Transverse colon (tissue), 4 donors: ENCODE data around the gene ANTKMT. TPM values are rescaled to one million over a fixed set of nuclear protein-coding genes. Genes with fewer than 3 reads are reported as not detected.

Experiments
- DNase-seq: peaks from one replicate; pipeline ENCODE4 v3.0.0-alpha.2; 2019
- H3K27ac ChIP-seq, 4 donors: fragments of 200-600 bp; sonication (generic); 2 replicates each; pipeline ENCODE4 v1.5.1; 2016 to 2018; ENCODE audit warnings: inconsistent platforms in 4 of 4
- H3K27me3 ChIP-seq: fragments of 200-600 bp; sonication (generic); 2 replicates; pipeline ENCODE4 v1.5.1; 2017; ENCODE audit warnings: inconsistent platforms
- H3K36me3 ChIP-seq, 4 donors: fragments of 200-600 bp; sonication (generic); 2 replicates each; pipeline ENCODE4 v1.5.1; 2017 to 2019; ENCODE audit warnings: inconsistent platforms in 4 of 4
- H3K4me1 ChIP-seq, 4 donors: fragments of 200-600 bp; sonication (generic); 2 replicates each; pipeline ENCODE4 v1.5.1; 2017 to 2020; ENCODE audit warnings: inconsistent platforms in 4 of 4
- H3K4me3 ChIP-seq, 4 donors: fragments of 200-600 bp; sonication (generic); 1 replicate in 1 of 4; 2 replicates in 3 of 4; pipeline versions ENCODE4 v1.5.1 to v1.6.1; 2017 to 2019; ENCODE audit warnings: inconsistent platforms in 4 of 4
- H3K9me3 ChIP-seq, 2 donors: fragments of 200-600 bp; sonication (generic); 2 replicates each; pipeline ENCODE4 v1.5.1; 2017 to 2019; ENCODE audit warnings: inconsistent platforms in 2 of 2
- CTCF ChIP-seq, 5 experiments: fragments of 200-600 bp in 3 of 5; fragments of 450-650 bp in 2 of 5; sonication (generic) in 3 of 5; IDR thresholded peaks; 1 replicate in 2 of 5; 2 replicates in 3 of 5; pipeline ENCODE4 v1.5.1; 2016 to 2017; ENCODE audit warnings: antibody characterized with exemption in 5 of 5, inconsistent platforms in 3 of 5, mild to moderate bottlenecking in 2 of 5, moderate library complexity in 1 of 5
- EP300 ChIP-seq: sonication (generic); formaldehyde crosslinking; IDR thresholded peaks from one replicate; pipeline ENCODE4 v1.6.1; 2017; ENCODE audit warnings: antibody characterized with exemption, low read depth
- POLR2A ChIP-seq: fragments of 450-650 bp; IDR thresholded peaks from one replicate; pipeline ENCODE4 v1.6.1; 2016; ENCODE audit warnings: antibody characterized with exemption, mild to moderate bottlenecking, moderate library complexity
- POLR2AphosphoS5 ChIP-seq, 3 donors: sonication (generic); formaldehyde crosslinking; IDR thresholded peaks; one replicate each; pipeline ENCODE4 v1.6.1; 2016; ENCODE audit warnings: antibody characterized with exemption in 3 of 3
- WGBS, 2 donors: methylation state at CpG; one replicate each; pipeline ENCODE4 v1.1.5; 2018; ENCODE audit warnings: low coverage in 1 of 2; 5-methylcytosine and 5-hydroxymethylcytosine counted together
- in situ Hi-C, 4 donors: fragments of 200-750 bp; cut with MboI; loops; one replicate each; pipeline versions ENCODE4 v1.15.0 to v1.15.1; 2017; ENCODE audit warnings: low sequenced_read_pairs in 3 of 4, low pct_ligation_motif_present in 1 of 4, low pct_unique_long_range_greater_than_20kb in 1 of 4
- intact Hi-C: fragments of 100-400 bp; cut with DNase I; formaldehyde crosslinking; loops from one replicate; pipeline ENCODE4 v1.15.1; 2023; ENCODE audit warnings: low total_unique reads
- total RNA-seq, 4 donors: library from RNA; depleted of rRNA; stranded (reverse); fragments of >200 nt; gene quantifications; one replicate each; pipeline ENCODE4 v1.1.0, GENCODE V29; 2016

ANTKMT gene
- total RNA-seq, 4 donors from 2014 or later = 19.7 to 53.0 (median 38.2) TPM

DNA sequence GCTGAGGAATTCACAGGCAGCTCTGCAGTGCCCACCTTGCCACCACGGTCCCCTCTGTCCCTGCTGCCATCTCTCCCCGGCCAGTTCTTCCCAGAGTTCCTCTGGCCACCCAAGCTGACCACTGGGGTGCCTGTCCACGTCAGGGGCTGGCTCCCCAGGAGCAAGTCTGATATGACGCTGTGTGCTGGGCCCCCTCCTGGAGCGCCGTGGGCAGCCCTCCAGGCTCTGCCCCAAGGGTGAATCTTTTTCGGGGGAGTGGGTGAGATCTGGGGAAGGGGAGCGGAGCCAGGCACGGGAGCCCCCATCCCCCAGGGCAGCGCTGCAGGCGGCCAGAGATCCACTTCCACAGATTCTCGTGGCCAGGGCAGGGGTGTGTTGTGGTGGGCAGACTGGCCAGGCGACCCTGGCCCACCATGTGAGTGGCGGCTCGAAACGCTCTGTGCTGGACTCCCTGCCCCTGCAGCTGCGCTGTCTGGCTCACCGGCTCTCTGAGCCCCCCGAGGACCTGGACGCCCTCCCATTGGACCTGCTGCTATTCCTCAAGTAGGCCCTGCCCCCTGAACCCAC lies 43.3 kb downstream of the ANTKMT start:
- Histone ChIP-seq H3K36me3 (no peaks in the 10 kb centered on the region), H3K4me3 (no peak overlapping the region), H3K27ac (no peak overlapping the region), H3K9me3 (no peaks in the 10 kb centered on the region), H3K27me3 (peaks cover 40% of the 10 kb centered on the region), H3K4me1 (no peaks in the 10 kb centered on the region)
- WGBS, 2 donors = 55% methylated on average over 18 of the region's 20 CpGs; no CpG with 5 or more reads in 1 of the 2 donors
- intact Hi-C loops = no loop called here
- DNase-seq = no peak
- in situ Hi-C loops = no loop called here
- TF ChIP-seq CTCF (IDR thresholded peaks at IDR 0.05) = no peak
- no peak for TF ChIP-seq EP300
- no peak for TF ChIP-seq POLR2AphosphoS5 (IDR thresholded peaks at IDR 0.05)
- TF ChIP-seq POLR2A = no peak

DNA sequence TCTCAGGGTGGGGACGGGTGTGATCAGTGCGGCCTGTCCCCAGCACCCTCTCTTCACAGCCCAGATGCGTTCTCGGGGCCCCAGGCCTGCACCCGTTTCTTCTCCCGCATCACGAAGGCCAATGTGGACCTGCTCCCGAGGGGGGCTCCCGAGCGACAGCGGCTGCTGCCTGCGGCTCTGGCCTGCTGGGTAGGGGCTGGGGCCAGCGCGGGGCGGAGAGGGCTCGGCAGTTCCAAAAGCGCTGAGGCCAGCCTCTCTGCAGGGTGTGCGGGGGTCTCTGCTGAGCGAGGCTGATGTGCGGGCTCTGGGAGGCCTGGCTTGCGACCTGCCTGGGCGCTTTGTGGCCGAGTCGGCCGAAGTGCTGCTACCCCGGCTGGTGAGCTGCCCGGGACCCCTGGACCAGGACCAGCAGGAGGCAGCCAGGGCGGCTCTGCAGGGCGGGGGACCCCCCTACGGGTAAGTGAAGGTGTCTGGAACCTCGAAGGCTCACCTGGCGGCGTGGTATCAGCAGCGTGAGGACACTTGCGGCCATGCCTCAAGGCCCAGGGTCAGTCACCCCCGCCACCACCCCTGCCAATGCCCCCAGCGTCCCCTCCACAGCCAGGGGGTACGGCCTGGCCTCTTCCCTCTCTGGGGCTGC lies 44.0 kb downstream of the ANTKMT start:
- intact Hi-C loops = no loop called here
- in situ Hi-C loops = no loop called here
- DNase-seq = no peak
- Histone ChIP-seq H3K27me3 (peaks cover 37% of the 10 kb centered on the region), H3K36me3 (no peaks in the 10 kb centered on the region), H3K4me3 (no peak overlapping the region), H3K27ac (no peak overlapping the region), H3K4me1 (no peaks in the 10 kb centered on the region), H3K9me3 (no peaks in the 10 kb centered on the region)
- 88% methylated on average over 25 of the region's 38 CpGs; no CpG with 5 or more reads in 1 of the 2 donors for WGBS, 2 donors
- TF ChIP-seq POLR2A = no peak
- no peak for TF ChIP-seq POLR2AphosphoS5 (IDR thresholded peaks at IDR 0.05)
- TF ChIP-seq EP300 = no peak
- TF ChIP-seq CTCF (IDR thresholded peaks at IDR 0.05) = no peak

- 90 to 93% methylated on average over 4 to 14 of the region's 29 CpGs for WGBS, 2 donors
- TF ChIP-seq EP300 = no peak
- no peak for TF ChIP-seq CTCF (IDR thresholded peaks at IDR 0.05)
- no peak for TF ChIP-seq POLR2AphosphoS5 (IDR thresholded peaks at IDR 0.05)
- TF ChIP-seq POLR2A = no peak
- DNase-seq = no peak
- Histone ChIP-seq H3K36me3 (no peaks in the 10 kb centered on the region), H3K9me3 (no peaks in the 10 kb centered on the region), H3K27me3 (peaks cover 35% of the 10 kb centered on the region), H3K4me3 (no peak overlapping the region), H3K4me1 (no peaks in the 10 kb centered on the region), H3K27ac (no peak overlapping the region)
- intact Hi-C loops (no loop called here), in situ Hi-C loops (no loop called here)
These were observed 44.5 kb downstream of the ANTKMT start for GRCh38 chr16:765488-765865.

DNA sequence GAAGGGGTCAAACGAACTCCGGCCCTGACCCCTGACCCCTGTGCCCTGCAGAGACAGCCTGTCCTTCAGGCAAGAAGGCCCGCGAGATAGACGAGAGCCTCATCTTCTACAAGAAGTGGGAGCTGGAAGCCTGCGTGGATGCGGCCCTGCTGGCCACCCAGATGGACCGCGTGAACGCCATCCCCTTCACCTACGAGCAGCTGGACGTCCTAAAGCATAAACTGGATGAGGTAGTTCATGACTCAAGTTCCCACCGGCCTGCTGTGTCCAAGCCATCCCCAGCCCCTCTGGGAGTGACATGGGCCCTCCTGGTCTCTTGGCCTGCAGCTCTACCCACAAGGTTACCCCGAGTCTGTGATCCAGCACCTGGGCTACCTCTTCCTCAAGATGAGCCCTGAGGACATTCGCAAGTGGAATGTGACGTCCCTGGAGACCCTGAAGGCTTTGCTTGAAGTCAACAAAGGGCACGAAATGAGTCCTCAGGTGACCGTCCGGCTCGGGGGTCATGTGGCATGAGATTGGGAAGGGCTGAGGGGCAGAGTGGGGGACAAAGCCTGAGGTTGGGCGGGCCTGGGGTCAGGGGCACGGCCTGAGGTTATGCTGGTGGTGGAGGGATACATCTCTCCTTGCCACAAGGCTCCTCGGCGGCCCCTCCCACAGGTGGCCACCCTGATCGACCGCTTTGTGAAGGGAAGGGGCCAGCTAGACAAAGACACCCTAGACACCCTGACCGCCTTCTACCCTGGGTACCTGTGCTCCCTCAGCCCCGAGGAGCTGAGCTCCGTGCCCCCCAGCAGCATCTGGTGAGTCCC lies 45.3 kb downstream of the ANTKMT start:
- 85% methylated on average over 28 of the region's 29 CpGs; no CpG with 5 or more reads in 1 of the 2 donors for WGBS, 2 donors

More for the DNA sequence above, 45.3 kb downstream of the ANTKMT start:
- in situ Hi-C loops (no loop called here), intact Hi-C loops (no loop called here)
- H3K36me3 ChIP-seq = no peaks in the 10 kb centered on the region
- peaks cover 28% of the 10 kb centered on the region for H3K27me3 ChIP-seq
- H3K9me3 ChIP-seq = no peaks in the 10 kb centered on the region
- no peaks in the 10 kb centered on the region for H3K4me1 ChIP-seq
- H3K4me3 ChIP-seq = no peak overlapping the region
- no peak for DNase-seq
- H3K27ac ChIP-seq = no peak overlapping the region
- TF ChIP-seq POLR2A (no peak), POLR2AphosphoS5 (IDR thresholded peaks at IDR 0.05) (no peak), CTCF (IDR thresholded peaks at IDR 0.05) (no peak), EP300 (no peak)
